GM18909 (cell line): Measurements from ENCODE around the gene CYP2D6.

Source experiments
- ATAC-seq: cut with Tn5 transposase; IDR thresholded peaks from one replicate; pipeline ENCODE4 v1.9.1; 2021; ENCODE audit warnings: mild to moderate bottlenecking; ENCODE audit not compliant: unreplicated experiment, poor library complexity

The CYP2D6 gene

DNA sequence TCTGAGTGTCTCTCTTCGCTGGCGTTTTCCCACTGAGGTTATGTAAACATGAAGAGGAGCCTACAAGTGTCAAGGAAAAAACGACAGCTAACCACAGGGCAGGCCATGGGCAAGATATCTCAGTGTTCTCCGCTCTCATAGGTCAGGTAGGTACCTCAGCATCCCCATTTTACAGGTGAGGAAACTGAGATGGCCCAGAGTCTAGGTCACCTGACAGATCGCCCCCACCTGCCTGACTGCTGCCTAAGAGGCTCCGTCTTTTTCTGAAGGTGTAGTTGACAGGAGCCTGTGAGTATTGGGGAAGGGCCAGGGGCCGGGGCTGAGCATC is 39.2 kb downstream of the CYP2D6 start:
- no peak for ATAC-seq

DNA sequence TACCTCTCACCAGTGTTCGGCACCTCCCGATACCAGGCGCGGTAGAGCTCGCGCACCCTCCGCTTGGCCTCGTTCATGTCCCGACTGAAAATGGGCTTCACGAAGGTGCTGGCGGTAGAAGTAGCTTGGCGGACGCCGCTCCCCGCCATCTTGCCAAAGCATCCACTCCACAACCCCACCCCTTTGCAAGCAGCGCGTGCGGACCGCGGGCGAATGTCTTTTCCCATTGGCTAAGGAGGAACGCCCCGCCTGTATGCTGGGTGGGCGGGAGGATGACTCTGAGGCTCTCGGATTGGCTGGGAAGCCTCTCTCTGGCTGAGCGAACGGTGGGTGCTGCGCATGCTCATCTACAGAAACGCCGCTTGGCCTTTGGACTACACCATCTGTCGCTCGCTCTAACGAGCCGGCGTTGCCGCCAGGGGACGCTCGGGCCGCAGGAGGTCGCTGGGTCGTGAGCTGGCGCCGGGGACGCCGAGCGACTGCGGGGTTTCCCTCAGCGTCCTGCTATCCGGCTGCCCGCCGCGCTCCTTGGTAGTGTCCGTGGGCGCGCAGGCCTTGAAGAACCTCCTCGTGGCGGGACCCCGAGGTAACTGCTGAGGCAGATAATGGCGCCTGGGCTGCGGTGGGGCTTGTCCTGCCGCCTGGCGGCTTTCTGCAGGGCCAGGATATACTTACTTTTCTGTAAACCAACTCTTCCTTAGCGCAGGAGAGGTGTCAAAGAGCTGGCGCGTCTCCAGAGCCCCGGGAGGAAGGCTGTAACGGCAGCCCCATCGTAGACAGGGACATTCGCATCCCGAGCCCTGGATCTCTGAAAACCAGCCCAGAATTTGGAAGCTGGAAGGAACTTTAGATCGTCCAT is 39.8 kb downstream of the CYP2D6 start, which contains the start of gene NDUFA6:
Gene NDUFA6 (minus strand): TSS at position 177 of the 859 bp plus-strand sequence. CDS start 28 bp downstream, at position 149.
- peak; percentile 95 for ATAC-seq

DNA sequence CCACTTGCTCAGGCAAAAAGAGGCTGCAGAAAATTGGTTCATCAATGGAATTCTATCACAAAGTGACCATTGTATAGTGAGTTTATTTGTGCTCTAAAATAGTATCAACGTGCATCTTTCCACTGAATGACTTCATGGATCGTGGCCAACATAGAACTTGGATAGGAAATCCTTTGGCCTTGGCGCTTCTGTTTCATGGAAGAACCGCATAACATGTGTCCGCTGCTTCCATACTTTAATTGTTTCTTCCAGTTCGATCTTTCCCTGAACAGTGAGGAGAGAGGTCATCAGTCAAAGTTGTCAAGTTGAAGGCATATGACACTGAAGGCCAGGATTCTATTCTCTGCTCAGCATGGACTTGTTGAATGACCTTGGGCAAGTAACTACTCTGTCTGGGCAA is 44.6 kb downstream of the CYP2D6 start:
- no peak for ATAC-seq

DNA sequence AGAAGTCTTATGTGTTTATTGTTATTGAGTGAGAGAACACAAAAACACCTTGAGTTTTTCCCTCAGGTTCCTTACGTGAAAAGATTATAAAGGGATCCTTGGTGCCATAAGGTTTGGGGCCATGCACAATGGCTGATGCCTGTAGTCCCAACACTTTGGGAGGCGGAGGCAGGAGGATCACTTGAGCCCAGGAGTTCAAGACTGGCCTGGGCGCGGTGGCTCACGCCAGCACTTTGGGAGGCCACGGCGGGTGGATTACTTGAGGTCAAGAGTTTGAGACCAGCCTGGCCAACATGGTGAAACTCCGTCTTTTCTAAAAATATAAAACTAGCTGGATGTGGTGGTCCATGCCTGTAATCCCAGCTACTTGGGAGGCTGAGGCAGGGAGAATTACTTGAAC is 45.7 kb downstream of the CYP2D6 start:
- ATAC-seq = no peak

DNA sequence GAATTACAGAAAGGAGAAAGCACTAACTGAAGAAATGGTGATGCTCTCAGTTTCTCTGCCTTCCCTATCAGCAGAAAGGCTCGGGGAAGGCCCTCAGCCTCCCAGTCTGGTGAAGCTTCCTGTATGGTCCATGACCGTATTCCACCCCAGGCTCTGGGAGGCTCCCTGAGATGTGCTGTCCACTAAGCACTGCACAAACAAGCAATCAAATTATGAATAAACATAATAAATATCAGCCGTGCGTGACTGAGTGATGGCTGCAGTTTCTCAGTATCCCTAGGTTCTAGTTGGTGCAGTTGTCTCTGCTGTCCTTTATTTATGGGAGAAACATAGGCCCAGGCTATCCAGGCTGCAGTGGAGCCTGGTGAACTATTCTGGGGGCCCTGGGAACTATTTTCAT is 47.5 kb downstream of the CYP2D6 start:
- no peak for ATAC-seq

DNA sequence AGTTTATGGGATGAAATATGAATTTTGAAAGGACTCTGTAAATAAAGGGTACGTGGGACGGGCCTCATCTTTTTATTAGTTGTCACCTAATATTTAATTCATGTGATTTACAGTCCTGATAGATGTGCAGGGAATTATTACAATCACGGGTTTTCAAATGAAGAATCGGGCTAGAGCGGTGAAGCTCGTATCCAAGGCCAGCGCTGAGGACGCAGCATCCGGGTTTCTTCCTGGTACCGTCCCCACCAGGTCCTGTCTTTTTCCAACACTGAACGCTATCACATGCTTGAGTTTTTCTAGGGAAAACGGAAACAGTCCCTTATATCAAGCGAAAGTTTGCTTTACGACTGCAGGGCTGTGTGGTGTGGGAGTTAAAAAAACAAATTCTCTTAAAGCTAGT is 50.3 kb downstream of the CYP2D6 start:
- ATAC-seq = no peak

DNA sequence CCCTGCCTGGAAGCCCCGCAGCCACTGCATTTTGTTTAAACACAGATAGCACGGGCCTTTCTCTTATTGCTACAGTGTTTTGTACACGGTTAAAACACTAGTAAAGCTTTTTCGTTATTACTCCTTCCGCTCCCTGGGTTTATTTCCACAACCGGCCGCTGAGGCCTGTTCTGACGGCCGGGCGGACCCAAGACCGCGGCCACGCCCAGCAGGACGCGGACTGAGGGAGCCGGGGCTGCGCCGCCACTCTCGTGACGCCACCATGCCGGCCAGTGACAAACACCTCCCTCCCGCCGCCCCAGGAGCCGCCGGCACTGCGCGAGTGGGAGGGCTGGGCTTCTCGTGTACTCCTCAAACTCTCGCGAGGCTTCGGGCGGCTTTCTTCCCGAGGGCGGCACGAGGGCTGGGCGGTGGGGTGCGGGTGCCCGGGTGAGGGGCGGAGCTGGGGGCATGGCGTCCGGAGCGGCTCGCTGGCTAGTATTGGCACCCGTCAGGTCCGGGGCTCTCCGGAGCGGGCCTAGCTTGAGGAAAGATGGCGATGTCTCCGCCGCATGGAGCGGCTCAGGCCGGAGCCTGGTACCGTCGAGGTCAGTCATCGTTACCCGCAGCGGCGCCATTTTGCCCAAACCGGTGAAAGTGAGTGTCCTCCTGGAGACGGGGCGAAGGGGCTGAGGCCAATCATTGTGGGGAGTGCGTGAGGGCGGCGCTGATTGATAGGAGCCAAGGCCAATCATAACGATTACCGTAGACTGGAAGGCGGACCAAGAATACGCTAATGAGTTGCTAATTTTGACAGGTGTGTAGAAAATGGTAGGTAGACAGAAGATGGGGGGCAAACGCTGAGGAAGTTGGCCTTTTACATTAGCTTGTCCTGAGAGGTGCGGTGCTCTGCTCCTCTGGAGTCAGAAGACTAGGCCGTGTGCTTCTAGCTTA is 51.0 kb downstream of the CYP2D6 start, which contains the start of gene SMDT1:
Gene SMDT1 (plus strand): TSS at position 382 of the 933 bp plus-strand sequence. CDS start 69 bp downstream, at position 451.
- ATAC-seq = peak; percentile 85

DNA sequence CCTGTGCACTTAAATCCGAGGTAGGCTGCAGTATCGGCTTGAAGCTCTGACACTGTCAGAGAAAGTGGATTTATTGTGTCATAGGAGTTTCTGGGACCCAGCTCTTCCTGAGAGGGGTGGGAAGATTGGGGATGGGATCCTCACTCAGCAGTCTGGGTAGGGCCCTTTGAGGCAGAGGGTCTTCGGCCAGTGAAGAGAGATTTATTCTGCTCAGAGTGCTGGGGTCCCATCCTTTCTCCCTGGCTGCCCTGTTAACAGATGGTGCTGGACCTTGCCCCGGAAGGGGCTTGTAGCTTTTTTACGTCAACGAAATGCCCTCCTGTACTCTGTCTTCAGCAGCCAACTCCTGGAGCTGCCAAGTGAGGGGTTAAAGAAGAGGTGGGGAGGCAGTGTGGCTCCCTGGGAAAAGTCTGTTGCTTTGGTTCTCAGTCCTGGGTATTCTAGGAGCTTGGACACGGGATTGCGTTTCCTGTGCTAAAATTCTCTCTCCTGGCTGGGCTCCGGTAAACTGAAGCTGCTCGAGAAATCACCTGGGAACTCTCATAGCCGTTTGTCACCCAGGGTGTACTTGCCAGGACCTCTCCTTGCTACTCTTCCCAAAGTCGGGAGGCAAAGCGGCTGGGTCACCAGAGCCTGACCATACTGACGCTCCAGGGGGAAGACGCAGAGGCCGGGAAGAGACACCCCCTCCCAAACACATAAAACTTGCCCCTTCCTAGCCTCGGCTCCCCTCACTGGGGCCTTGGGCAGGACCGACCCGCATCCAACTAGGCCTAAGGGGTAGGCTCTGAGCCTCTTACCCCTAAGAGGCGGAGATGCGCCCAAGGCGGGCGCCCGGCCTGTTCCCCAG is 51.9 kb downstream of the CYP2D6 start:
- no peak for ATAC-seq

DNA sequence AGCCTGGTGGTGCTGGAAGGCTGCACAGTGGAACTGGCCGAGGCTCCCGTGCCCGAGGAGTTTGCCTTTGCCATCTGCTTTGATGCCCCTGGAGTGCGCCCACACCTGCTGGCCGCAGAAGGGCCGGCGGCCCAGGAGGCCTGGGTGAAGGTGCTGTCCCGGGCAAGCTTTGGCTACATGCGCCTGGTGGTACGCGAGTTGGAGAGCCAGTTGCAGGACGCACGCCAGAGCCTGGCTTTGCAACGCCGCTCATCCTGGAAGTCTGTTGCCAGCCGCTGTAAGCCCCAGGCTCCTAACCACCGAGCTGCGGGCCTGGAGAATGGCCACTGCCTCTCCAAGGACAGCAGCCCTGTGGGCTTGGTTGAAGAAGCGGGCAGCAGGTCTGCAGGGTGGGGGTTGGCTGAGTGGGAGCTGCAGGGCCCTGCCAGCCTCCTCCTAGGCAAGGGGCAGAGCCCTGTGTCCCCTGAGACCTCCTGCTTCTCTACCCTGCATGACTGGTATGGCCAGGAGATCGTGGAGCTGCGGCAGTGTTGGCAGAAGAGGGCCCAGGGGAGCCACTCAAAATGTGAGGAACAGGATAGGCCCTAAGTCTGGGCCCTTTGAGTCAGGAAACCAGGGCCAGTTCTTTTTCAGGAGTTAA is 53.0 kb downstream of the CYP2D6 start:
- no peak for ATAC-seq

DNA sequence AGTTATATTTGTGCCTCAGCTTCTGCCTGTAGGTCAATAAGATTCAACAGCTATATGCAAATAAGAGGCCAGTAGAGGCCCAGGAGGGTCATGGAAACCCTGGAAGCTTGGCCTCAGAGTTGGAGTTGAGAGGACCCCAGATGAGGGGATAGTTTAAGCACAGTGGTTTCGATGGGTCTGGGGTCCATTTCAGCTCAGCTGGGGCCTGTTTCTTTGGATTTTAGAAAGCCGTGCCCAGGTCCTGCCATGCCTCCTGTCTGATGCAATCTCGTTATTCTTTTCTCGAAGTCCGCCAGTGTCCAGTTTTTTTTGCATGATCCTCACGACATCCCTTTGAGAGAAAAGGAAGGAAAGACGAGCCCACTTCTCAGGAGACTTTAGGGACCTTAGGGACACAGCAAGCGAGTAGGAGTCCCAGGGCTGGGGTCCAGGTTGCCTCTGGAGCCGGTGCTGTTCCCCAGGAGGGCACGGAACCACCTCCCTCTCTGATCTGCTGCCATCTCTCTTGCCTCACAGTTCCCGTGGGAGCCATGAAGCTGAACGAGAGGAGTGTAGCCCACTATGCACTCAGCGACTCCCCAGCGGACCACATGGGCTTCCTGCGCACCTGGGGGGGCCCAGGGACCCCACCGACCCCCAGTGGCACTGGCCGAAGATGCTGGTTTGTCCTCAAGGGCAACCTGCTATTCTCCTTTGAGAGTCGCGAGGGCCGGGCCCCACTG is 53.7 kb downstream of the CYP2D6 start:
- no peak for ATAC-seq
